Neural cell (in vitro differentiated cells): ENCODE data around the gene PALM3.

Experiments
- EP300 ChIP-seq: fragments of 450-650 bp; conservative IDR thresholded peaks from 2 replicates; pipeline ENCODE4 v1.6.1; 2014; ENCODE audit warnings: antibody characterized with exemption, mild to moderate bottlenecking, moderate library complexity; ENCODE audit not compliant: poor library complexity, severe bottlenecking
- EZH2 ChIP-seq: fragments of 200-600, 300-800 bp; shearing (Covaris generic), sonication (generic); IDR thresholded peaks from 2 replicates; pipeline ENCODE4 v1.6.1; 2014; ENCODE audit warnings: antibody characterized with exemption, low read length, borderline replicate concordance, mild to moderate bottlenecking; ENCODE audit not compliant: insufficient read depth, poor library complexity, severe bottlenecking
- RAD21 ChIP-seq: fragments of 450-650 bp; conservative IDR thresholded peaks from 2 replicates; pipeline ENCODE4 v1.6.1; 2014; ENCODE audit warnings: antibody characterized with exemption, mild to moderate bottlenecking, moderate library complexity
- TF ChIP-seq, protein P1 (sequence below): fragments of 450-650 bp; IDR thresholded peaks from 2 replicates; pipeline ENCODE4 v1.5.1; 2014; ENCODE audit warnings: antibody characterized with exemption, mild to moderate bottlenecking, moderate library complexity; ENCODE audit not compliant: poor library complexity, severe bottlenecking

DNA sequence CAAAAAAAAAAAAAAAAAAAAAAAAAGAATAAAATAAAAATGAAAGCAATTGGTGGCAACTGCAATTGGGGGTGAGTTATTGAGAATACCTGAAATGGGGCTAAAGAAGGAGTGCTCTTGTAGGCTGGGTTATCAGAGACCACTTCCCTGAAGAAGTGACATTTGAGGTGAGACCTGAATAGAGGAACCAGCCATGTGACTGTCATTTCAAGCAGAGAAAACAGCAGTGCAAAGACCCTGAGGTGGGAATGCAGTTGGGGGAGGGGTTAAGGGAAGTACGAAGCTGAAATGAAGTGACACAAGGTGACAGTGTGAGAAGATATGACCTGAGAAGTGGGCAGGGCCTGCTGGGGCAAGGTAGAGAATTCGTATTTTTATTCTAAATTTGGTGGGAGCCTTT is 4.3 kb upstream of the PALM3 start:
- TF ChIP-seq, protein P1, sequence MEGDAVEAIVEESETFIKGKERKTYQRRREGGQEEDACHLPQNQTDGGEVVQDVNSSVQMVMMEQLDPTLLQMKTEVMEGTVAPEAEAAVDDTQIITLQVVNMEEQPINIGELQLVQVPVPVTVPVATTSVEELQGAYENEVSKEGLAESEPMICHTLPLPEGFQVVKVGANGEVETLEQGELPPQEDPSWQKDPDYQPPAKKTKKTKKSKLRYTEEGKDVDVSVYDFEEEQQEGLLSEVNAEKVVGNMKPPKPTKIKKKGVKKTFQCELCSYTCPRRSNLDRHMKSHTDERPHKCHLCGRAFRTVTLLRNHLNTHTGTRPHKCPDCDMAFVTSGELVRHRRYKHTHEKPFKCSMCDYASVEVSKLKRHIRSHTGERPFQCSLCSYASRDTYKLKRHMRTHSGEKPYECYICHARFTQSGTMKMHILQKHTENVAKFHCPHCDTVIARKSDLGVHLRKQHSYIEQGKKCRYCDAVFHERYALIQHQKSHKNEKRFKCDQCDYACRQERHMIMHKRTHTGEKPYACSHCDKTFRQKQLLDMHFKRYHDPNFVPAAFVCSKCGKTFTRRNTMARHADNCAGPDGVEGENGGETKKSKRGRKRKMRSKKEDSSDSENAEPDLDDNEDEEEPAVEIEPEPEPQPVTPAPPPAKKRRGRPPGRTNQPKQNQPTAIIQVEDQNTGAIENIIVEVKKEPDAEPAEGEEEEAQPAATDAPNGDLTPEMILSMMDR = no peak
- TF ChIP-seq EZH2 = no peak
- TF ChIP-seq RAD21 = no peak
- no peak for TF ChIP-seq EP300
